HG02884 (cell line): Measurements from ENCODE around the gene ACBD6.
"Not testable (repeated sequence)": the region's sequence is repeated elsewhere in the genome, so short reads cannot be mapped to it uniquely, and the experiment has no call there.

ENCODE experiments used
- ATAC-seq: cut with Tn5 transposase; IDR thresholded peaks from one replicate; pipeline ENCODE4 v1.9.1; 2021; ENCODE audit warnings: mild to moderate bottlenecking, moderate library complexity; ENCODE audit not compliant: unreplicated experiment

Gene ACBD6

GRCh38 chr1:180421614-180422013, 80.8 kb downstream of the ACBD6 start:
- ATAC-seq = no peak

GRCh38 chr1:180421145-180421544, 81.2 kb downstream of the ACBD6 start:
- ATAC-seq = not testable (repeated sequence)

GRCh38 chr1:180415985-180416633, 86.3 kb downstream of the ACBD6 start:
- ATAC-seq = no peak

- ATAC-seq = no peak
These were observed 87.0 kb downstream of the ACBD6 start for GRCh38 chr1:180415236-180415848.

- no peak for ATAC-seq
These were observed 89.8 kb downstream of the ACBD6 start for GRCh38 chr1:180412583-180412982.

GRCh38 chr1:180408128-180408527, 94.2 kb downstream of the ACBD6 start:
- ATAC-seq = not testable (repeated sequence)

- ATAC-seq = no peak
These were observed 95.3 kb downstream of the ACBD6 start for GRCh38 chr1:180407051-180407450.

- ATAC-seq = no peak
These were observed 99.8 kb downstream of the ACBD6 start for GRCh38 chr1:180402551-180402950.

GRCh38 chr1:180402001-180402400, 100.4 kb downstream of the ACBD6 start:
- no peak for ATAC-seq

- no peak for ATAC-seq
These were observed 105.2 kb downstream of the ACBD6 start for GRCh38 chr1:180397175-180397574.

GRCh38 chr1:180392427-180393145, 109.8 kb downstream of the ACBD6 start:
- no peak for ATAC-seq

- ATAC-seq = no peak
These were observed 110.4 kb downstream of the ACBD6 start for GRCh38 chr1:180392020-180392419.

- ATAC-seq = no peak
These were observed 115.0 kb downstream of the ACBD6 start for GRCh38 chr1:180387413-180387812.

- no peak for ATAC-seq
These were observed 115.5 kb downstream of the ACBD6 start for GRCh38 chr1:180386745-180387367.

GRCh38 chr1:180385144-180385543, 117.2 kb downstream of the ACBD6 start:
- no peak for ATAC-seq

- ATAC-seq = no peak
These were observed 117.9 kb downstream of the ACBD6 start for GRCh38 chr1:180384286-180385005.

GRCh38 chr1:180382326-180383115, 119.9 kb downstream of the ACBD6 start:
- ATAC-seq = no peak

GRCh38 chr1:180381184-180381580, 121.2 kb downstream of the ACBD6 start:
- ATAC-seq = no peak

- no peak for ATAC-seq
These were observed 121.9 kb downstream of the ACBD6 start for GRCh38 chr1:180380259-180381183.
